TTC549 (cell line): ENCODE measurements around the gene TPD52L1.

Experiments
- FAIRE-seq: peaks from 2 replicates; lab custom pipeline; 2012; peaks lifted over from hg19 to GRCh38; lab: Jason Lieb, UNC

Gene TPD52L1

DNA sequence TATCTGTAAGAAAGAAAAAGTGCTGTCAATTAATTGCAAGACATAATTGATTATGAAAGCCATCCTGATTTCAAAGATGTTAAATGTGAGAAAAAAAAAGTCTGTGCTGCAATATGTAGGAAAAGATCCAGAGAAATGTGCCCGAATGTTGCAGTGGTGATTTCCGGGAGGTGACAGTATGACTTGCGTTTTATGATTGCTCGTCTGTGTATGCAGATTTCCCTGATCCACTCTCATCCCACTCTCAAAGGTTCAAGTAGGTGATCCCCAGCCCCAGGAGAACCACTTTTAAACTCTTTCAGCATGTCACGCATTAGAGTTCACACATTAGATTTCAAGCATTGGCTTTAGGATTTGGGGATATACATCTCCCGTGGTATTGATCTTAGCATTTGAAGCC is 57.8 kb downstream of the TPD52L1 start:
- no peak for FAIRE-seq

DNA sequence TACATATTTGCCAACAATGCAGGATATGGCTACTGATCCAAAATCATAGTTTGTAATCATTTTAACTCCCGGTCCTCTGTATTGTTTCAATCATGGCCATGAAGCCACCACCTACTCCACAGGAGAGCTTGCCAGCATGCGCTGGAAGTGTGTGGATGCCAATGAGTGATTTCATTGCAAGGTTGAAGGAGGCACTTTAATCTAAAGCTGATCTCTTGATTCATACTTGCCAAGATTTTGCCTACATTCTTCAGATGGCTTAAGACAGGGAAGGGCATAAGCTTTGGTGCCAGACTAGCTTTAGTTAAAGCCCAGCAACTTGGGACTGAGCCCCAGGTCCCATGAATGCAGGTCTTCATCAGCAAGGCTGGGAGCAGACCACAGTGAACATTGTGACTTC is 58.8 kb downstream of the TPD52L1 start:
- no peak for FAIRE-seq

DNA sequence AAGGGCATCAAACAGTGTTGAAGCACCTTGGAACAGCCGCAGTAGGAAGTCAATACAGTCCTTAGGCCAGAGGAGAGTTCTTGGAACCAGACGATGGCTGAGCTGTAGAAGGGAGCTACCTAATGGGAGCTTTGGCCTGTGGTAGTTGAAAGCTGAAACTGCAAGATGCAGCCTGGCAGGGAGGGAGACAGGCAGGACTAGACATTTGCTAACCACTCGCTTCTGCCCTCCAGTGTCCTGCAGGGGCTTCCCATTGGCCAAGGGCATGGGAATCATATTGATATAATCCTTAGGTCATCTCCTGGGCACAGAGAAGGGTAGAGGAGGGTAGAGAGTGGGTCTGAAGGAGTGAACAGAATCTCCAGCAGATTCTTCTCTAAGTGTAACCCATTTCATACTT is 60.4 kb downstream of the TPD52L1 start:
- no peak for FAIRE-seq

DNA sequence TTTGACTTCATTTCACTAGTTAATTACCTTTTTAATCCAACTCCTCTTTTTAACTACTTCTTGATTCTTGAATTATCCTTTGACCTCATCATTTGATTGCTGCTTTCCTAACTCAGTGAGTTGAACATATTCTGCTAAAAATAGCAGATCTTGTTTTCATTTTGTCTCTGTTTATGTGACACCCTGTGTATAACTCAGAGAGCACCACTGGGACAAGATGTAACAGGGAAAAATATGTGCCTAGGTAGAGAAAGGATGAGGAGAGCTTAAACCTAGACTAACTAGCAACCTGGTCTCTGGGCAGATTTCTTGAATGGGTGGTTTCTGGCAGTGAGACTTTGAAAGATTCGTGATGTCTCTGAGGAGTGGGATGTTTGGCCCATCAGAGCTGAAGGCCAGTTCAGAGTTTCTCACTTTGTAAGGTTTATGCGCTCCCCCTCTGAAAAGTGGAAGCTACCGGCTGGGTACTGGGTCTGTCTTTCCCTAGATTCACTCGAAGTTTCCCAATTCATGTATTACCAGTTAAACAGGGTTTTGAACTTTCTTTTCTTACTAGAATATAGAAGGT is 61.8 kb downstream of the TPD52L1 start:
- FAIRE-seq: no peak

DNA sequence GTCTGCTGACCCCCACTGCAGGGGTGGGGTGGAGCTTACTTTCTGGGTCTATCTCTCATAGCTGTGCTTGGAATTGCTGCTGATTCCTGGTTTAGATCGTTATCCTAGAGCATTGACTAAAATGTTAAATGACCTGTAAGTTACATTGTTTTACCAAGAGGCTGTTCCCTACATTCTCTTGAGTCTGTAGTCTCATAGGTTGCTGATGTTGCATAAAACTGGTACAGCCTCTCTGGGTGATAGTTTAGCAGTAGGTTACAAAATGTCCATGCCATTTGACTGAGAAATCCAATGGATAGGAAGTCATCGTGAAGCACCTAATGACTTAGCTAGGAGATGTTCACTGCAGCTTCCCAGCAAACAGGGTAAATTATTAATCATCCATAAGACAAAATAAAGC is 62.4 kb downstream of the TPD52L1 start:
- FAIRE-seq: no peak

DNA sequence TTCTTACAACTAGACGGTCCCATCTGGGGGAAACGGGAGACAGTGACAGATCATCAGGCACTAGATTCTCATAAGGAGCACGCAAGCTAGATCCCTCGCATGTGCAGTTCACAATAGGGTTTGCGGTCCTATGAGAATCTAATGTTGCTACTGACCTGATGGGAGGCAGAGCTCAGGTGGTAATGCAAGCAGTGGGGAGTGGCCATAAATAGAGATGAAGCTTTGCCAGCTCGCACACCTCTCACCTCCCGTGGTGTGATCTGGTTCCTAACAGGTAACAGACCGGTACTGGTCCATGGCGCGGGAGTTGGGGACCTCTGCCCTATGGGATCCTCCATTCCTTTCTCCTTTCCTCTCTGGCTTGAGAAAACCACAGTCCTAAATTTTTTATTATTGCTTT is 63.8 kb downstream of the TPD52L1 start:
- FAIRE-seq: no peak

DNA sequence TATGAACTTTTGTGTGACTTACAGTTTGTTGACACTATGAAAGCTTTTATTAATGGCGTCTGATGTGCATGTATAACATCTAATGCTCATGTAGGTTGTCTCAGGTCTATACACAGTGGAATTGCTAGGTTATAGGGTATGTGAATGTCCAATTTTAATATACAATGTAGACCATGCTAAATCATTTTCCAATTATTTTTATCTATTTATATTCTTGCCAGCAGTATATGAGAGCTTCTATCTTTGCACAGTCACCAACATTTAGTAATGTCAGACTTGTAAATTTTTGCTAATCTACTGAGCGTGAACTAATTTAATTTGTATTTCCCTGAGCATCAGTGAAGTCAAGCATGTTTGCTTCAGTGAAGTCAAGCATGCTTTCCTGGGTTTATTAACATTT is 64.4 kb downstream of the TPD52L1 start:
- no peak for FAIRE-seq

DNA sequence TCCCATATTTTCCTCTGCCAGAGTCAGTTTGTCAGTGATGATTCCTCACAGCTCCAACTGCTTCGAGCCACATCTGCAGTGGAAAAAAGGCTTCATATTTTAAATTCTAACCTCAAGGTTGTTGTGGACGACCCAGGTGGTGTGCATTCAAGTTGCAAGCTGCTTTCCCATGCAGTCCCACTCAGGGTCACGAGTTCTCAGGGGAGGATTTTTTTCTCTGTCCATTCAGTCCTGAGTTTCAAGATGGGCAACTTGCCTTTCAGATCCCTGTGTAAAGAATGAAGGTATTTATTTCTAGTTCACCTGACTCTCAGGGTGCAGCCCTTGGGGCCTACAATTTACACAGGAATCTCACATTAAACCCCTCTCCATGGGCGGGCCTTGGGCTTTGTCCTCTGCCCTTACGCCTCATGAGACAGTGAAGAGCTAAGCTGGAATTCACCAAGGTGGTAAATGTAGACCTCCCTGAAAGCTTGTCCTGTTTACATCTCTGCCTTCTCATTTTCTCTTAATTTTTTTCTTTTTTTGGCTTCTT is 65.9 kb downstream of the TPD52L1 start:
- FAIRE-seq: no peak

DNA sequence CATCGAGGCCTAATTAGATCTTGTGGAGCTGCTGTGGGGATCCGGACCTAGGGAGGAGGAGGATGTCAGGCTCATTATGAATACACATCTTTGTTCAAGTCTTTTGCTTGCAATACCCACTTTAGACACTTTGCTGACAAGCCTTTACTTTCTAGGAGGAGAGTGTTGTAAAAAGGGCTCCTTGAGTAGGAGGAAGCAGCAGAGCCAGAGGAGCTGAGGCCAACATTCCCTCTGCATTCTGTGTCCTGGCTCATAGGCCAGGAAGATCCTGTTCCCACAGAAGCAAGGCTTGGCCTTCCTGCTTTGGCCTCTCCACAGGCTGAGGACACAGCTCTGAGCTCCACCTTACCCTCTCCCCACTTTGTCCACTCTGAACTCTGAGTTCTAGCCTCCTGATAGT is 67.1 kb downstream of the TPD52L1 start:
- no peak for FAIRE-seq

DNA sequence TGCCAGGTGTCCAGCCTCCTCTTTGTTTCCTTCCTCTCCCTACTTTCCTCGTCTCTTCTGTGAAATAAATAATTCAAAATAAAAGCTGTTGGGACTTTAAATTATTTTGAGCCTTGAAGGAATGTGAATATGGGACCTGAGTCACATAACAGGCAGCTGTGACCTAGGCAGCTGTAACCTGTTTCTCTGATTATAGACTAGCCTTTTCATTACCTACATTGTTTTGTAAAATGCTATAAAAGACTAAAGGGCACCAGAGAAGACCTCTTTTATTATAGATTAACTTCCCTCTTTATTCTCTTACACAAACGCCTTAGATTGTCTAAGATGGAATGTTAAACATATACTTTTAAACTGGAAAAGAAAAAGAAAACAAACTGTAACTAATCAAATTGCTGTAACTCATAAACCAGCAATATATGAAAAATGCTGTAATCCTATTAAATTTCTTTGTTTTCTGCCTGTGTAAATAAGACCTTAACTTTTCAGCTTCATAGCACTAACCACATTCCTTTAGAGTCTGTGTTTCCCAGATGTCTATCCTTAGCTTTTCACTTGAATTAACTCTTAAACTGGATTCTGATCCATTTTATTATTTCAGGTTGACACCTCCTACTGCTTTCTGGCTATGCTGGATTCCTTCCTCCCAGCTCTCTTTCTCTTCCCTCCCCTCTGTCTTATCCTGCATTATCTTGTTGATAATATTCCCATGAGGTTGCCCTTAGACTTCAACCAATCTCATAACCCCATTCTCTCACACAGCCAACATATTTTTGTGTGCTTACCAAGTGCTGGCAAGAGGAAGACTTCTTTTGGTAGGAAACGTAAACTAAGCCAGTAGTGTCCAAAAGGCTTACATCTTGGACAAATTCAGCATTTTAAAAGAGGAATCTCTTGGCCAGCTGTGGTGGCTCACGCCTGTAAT is 69.2 kb downstream of the TPD52L1 start:
- FAIRE-seq: no peak

DNA sequence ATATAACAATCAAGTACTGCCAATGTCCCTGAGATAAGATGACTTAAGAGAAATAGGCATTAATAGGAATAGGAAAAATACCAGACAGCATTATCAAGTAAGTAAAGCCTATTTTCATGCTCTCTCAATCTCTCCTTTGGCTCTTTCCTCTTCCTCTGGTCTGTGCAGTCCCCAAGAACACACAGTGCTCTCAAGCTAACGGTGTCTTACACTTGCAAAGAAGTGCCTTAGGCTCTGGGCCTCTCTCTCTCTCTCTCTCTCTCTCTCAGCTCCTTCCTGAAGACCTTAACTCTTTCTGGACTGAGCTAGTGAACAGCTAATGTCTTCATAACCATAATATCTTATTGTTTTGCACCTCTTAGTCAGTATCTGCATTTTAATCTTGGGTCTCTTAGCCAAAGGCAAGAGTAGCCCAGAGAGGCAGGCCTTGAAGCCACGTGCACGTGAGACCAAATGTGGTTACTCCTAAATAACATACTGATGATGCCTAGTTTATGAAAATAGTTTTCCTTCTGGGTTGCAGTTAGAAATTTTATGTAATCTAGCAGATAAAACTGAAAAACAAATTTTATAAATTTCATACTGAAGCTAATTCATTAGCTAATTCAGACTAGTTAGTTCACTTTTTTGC is 70.8 kb downstream of the TPD52L1 start:
- FAIRE-seq: no peak

DNA sequence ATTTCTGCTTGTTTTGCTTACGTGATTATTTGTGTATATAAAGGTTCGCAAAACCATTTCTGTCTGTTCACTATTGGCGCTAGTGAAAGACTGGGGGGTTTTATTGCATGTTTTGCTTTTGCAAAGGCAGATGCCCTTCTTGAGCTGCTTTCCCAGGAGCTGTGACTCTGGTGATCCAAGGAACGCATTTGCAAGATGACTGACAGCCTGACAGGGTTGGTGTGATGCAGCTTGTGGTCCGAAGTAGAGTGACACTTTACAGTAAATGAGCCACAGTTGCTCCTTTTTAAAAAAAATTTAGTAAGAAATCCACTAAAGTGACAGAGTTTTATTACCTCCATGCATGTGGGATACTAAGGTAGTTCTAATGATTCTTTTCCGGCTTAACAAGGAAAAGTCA is 73.7 kb downstream of the TPD52L1 start:
- FAIRE-seq: no peak

DNA sequence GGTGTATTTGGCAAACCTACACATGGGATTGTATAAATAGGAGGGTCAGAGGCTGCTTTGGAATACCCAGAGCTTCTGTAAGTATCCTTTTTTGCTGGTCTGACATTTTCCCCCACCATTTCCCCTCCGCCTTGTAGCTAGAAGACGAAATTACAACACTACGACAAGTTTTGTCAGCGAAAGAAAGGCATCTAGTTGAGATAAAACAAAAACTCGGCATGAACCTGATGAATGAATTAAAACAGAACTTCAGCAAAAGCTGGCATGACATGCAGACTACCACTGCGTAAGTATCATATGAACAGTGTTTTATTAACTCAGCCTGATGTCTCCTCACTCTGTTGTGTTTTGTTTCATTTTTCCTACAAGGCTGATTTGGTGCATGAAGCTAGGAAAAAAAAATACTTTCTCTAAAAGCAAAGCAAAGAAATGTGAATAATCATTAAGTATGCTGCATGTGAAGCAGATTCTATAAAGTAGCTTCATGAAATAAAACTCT is 75.5 kb downstream of the TPD52L1 start:
- FAIRE-seq: no peak

DNA sequence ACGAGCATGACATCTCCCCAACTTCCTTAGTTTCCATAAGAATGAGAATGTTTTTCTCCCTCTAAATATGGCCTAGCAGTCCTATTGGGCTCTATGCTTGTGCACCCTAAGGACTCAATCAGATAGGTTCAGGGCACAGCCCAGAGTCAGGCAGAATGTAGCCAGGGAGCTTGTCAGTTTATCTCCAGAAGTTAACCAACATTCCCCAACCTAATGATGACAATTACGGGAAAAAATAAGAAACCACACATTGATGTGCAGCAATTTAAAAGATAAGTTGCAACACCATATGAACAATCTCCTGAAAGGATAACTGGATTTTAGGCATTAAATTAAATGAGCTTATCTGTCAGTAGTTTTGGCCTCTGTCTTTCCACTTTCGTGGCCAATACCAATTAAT is 77.1 kb downstream of the TPD52L1 start:
- no peak for FAIRE-seq

DNA sequence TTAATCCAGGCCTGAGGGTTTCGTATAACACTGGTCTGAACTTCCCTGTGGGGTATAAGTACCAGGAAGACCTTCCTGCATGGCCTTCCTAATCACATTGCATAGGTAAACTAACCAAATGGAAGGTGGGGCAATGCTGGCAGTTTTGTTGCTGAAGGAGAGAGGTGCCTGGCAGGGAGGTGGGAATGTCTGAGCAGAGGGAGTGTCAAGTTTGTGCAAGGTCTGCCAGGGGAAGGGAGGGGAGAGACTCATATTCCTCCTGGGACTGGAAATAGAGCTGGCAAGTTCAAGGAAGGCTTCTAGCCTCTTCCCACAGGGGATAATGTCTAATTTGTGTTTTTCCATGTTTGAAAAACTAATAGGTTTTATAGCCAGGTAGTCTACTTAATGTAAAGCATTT is 77.6 kb downstream of the TPD52L1 start:
- no peak for FAIRE-seq

DNA sequence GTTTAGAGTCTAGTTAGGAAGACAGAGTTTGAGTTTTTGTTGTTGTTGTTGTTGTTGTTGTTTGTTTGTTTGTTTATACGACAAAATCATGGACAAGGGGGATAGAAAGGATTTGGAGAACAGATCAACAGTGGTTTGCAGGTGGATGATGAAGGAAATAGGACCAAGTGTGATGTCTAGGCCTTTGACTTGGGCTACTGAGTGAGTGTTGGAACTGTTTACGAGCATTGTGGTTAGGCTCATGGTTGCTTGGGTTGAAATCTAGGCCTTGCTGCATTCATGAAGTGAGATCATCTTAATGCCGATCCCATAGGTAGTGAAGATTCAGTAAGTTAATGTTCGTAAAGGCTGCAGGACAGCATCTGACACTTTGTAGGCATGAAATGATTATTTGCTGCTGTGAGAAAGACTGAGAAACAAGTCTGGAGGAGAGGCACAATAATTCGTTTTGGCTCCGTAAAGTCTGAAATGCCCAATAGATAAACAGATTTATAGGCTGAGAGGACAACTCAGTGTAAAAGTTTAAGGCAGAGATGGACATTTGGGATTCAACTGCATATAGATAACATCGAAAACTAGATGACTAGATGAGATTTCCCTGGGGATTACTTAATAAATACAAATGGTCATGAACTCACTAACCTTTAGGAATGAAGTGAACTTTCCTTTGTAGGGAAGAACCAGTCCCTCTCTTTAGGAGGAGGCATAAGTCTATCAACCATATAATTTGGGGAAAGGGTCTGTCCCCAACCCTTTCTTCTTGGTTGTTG is 78.2 kb downstream of the TPD52L1 start:
- FAIRE-seq: no peak

DNA sequence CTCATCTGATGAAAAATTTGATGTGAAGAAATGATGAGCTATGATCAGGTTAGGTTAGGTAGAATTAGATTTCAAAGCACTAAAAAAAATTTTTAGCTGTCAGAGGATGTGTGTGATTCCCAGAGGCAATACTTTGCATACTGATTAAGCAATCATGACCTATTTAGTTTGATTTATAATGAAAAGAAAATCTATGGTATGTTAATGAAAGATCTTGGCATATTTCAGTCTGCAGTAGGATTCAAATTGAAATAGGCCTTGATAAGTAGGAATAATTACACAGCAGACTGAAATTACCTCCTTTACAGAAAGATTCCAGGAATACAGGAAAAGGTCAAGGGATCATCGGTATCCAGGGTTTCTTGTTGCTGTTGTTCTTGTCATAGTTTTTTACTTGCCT is 78.9 kb downstream of the TPD52L1 start:
- no peak for FAIRE-seq

DNA sequence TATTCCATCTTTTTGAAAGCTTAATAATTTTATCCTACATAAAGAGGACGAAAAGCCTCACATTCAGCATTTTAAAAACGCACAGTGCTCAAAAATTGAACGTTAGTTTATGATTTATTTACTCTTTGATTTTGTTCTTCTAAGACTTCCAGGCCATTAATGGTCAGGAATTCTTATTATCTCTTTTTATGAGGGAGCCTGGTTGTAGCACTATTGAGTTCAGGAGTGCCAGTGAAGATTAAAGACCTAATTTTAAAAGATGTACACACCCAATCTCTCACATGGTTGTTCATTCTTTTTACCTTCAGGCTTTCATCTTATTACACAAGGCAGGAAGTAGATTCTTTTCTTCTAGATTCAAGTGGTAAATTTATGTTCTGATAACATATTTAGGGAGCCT is 79.6 kb downstream of the TPD52L1 start:
- FAIRE-seq: no peak

DNA sequence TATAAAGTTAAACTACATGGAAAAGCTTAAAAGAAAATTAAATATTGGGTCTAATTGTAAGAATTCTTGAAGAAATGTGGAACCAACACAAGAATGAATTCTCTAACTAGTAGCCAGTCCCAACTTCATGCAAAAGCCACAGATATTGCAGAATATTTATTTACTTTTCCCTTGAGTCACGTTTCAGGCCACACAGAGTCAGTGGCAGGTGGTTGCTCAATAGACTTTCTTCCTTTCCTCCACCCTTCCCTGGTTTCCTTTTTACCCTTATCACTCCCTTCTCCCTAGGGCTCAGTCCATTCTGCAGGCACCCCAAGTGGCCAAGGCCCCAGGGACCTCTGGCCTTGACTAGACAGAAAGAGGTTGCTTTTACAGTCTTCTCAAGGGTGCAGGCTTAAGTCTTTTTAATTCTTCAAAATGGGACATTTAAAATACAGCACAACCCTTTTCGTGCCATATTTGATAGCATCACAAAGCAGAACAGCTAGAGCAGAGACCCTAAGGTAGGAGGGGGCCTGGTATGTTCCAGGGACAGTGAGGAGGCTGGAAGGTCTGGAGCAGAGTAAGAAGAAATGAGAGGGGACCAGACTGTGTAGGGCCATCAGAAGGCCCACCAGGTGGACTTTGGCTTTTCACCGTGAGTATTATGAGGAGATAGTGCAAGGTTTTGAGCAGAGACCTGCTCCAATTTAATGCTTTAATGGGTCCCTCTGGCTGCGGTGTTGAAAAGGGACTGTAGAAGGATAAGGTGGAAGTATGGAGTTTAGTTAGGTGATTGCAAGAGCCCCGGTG is 83.2 kb downstream of the TPD52L1 start:
- FAIRE-seq: no peak

DNA sequence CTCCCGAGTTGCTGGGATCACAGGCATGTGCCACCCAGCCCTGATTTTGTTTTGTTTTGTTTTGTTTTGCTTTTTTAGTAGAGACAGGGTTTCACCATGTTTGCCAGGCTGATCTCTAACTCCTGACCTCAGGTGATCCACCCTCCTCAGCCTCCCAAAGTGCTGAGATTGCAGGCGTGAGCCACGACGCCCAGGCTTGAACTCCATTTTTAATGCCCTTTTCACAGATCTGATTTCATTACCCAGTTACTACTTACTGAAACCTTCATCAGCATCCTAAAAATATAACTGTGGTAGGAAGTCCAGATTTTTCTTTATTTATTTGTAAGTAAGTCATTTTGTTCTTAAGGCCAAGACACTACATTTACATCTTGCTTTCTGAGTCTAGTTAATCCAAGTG is 84.2 kb downstream of the TPD52L1 start:
- no peak for FAIRE-seq

DNA sequence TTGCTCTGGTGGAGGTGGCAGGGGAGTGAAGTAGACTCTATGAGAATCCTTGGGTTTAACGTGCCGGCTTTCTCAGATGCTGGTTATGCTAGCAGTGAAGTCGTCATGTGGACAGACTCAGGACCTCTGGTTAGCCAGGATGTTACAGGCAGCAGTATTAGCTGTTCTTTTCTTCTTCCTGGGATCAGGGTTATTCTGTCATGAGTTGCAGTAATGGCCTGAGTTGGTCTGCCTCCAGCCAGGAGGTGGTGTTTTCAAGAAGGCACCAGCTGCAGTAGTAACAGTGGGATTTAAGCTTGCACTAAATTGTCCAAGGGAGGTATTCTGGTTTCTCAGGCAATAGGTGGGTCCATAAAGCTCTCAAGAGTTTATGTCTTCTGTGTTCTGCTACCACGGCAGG is 91.5 kb downstream of the TPD52L1 start:
- no peak for FAIRE-seq
